GM21529 (cell line): Measurements from ENCODE around the gene TTLL6.

Source experiments
- ATAC-seq: cut with Tn5 transposase; IDR thresholded peaks from one replicate; pipeline ENCODE4 v1.9.1; 2021; ENCODE audit not compliant: unreplicated experiment

Gene TTLL6

GRCh38 chr17:48738803-48739526 is 78.1 kb downstream of the TTLL6 start:
- no peak for ATAC-seq

GRCh38 chr17:48738424-48738802 is 78.6 kb downstream of the TTLL6 start:
- ATAC-seq: no peak

GRCh38 chr17:48737330-48738043 is 79.5 kb downstream of the TTLL6 start:
- ATAC-seq: no peak

- ATAC-seq: no peak
Measured at GRCh38 chr17:48735062-48735351, 82.0 kb downstream of the TTLL6 start.

- no peak for ATAC-seq
Measured at GRCh38 chr17:48734333-48735061, 82.5 kb downstream of the TTLL6 start.

DNA sequence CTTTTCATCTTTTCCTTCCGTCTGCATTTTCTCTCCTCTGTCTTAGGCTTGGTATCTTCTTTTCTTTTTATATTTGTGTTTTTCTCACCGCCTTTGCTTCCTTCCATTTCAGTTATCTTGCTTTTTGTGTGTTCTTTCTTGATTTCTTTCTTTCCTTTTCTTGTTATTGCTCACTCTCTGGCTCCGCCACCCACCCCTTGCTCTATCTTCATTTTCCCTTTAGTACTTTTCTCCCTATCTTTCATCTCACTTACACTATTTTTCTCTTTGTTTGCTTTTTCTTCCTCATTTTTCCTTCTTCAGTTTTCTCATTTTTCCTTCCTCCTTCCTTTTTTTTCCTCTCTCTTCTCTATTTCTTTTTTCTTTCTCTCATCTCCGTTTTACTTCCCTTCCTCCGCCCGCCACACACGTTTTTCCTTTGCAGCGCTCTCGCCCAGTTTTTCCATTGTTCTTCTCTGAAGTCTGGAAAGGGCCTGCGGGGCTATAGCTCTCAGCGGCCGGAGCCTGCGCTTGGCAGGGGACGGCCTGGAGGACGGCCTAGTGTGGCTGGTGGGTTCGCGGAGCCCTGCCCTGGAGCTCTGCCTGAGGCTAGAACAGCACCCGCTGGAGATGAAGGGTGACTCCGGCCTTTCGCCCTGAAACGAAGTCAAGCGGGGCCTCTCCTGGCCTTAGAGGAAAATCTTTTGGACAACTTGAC is 83.2 kb downstream of the TTLL6 start:
- no peak for ATAC-seq

- ATAC-seq: no peak
Measured at GRCh38 chr17:48732688-48733629, 84.1 kb downstream of the TTLL6 start.

GRCh38 chr17:48731355-48731754 is 85.7 kb downstream of the TTLL6 start:
- ATAC-seq: no peak

GRCh38 chr17:48730240-48730550 is 86.8 kb downstream of the TTLL6 start:
- no peak for ATAC-seq

DNA sequence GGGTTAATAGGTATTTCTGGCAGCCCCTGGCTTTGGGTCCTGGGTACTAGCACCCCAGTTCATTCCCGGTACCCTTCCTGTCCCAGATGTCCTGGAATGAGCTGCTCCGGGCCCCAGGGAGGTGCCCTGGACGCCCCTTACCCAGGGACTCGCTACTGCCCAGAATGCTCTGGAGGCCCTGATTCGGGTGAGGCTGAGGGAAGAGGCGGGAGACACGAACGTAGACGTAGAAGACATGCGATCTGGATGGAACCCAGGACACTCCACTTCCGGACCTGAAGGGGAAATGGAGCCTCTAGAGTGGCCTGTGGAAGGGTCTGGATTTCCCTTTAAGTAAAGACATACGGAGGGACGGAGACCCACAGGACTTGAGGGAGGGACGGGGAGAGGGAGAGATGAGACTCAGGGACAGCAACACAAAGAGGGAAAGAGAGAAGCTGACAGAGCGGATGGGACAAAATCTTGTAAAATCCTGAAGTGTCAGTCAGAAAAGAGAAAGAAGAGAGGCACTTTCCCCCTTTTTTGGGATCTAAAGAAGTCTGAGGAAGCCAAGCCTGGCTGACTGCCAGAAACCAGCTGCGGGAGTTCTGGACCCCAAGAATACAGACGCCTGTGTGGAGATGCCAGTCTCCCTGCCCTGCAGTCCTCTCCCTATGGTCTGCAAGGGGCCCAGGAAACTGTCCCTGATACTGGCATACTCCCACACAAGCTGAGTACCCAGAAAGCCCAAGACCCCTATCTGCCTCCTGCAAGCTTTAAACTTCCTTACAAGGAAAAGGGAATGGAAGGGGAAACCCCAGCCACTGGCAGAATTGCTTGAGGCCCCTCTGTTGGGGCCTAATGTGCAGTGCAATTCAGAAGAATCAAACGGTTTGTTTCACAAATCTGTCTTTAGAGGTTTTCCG is 87.4 kb downstream of the TTLL6 start:
- ATAC-seq: no peak

DNA sequence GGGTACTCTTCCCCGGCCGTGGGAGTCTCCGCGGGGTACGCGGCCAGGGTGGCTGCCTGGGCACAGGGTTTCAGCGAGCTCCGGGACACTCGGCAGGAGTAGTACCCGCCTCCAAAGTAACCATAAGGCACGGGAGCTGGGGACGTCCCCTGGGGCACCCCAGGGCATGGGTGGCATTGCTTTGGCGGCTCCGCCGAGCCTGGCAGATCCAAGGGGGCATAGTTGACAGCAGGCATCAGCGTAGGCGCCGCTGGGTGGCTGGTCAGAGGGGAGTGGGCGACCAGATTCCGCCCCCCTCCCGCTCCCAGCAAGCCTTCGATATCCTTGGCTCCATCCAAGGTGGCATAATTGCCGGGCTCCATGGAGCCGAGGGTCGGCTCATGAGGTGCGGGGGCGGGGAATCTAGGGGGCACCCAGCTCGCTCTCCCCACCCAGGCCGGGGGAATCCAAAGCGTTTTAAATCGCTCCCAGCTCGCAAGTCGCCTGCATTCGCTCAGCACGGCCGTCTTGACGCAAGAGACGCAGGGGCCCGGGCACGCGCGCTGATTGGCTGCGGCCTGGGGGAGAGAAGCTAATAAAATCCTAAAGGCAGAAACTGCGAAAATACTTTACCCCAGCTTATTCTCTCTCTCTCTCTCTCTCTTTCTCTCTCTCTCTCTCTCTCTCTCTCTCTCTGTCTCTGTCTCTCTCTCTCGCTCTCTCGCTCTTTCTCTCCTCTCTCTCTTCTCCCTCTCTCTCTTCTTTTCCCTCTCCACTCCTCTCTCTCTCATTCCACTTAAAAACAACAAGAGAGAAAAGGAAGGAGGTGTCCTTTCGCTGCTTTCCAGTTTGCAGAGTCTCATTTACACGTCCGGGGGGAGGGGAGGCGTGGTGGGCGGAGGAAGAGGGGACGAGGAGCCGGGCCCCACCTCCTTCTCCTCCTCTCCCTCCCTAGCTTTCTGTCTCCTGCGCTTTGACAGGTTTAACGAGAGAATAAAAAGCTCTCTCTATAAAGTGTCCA is 88.5 kb downstream of the TTLL6 start, which contains the start of gene HOXB13:
HOXB13 (minus strand) TSS at position 519 of the 1,000 bp plus-strand sequence; CDS start at position 362, 157 bp downstream.
- no peak for ATAC-seq

- no peak for ATAC-seq
Measured at GRCh38 chr17:48727415-48728175, 89.4 kb downstream of the TTLL6 start.

DNA sequence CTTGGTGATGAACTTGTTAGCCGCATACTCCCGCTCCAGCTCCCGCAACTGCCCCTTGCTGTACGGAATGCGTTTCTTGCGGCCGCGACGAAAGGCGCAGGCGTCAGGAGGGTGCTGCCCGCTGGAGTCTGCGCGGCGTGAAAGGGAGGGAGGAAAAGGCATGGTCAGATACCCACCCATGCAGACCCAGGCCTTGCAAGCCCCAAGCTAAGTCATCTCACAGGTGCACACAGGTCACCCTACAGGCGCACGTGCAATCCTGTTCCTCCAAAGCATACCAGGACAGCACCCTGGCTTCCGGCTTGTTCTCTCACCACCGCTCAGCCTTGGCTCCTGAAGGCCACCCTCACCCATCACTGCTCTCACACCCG is 90.1 kb downstream of the TTLL6 start:
- ATAC-seq: no peak

GRCh38 chr17:48726114-48726915 is 90.7 kb downstream of the TTLL6 start:
- ATAC-seq: no peak

GRCh38 chr17:48725288-48726064 is 91.6 kb downstream of the TTLL6 start:
- ATAC-seq: no peak

DNA sequence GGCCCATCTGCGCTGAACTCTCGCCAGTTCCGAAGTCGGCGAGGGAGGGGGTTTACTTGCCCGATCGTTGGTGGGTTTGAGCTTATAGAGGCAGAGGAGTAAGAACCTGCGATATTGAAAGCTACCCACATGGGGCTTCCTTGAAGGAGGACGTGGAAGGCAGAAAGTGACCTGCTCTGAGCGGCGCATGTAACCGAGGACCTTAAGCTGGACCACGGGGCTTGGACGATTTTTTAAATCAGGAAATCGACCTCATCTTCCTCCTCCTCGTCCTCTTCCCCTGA is 92.1 kb downstream of the TTLL6 start:
- ATAC-seq: no peak
